Measurements from ENCODE around the gene SERTM1. TPM values are rescaled to one million over a fixed set of nuclear protein-coding genes. Genes with fewer than 3 reads are reported as not detected.

SERTM1 gene
- not detected for total RNA-seq

DNA sequence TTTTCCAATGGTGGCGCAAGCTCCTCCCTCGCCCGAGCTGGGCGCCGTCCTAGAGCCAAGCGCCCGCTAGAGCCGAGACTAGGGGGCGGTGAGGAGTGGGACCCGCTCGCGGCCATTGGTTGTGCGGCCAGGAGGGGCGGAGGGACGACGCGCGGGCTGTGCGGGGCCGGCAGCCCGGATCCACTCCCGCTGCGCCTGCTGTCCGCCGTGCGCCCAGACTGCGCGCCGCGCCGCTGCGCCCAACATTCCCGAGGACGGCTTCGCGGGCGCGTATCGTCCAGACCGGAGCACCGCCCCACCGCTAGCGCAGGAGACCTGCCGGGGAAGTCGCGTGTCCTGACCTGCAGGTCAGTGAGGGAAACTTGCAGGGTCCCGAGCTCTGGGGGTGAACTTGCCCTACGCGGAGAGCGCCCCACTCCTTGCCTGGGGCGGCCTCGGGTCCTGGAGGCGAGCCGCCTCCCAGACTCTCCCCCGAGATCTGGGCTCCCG lies at the start of gene SERTM1:
Gene SERTM1 (plus strand): TSS at position 183 of the 489 bp plus-strand sequence. CDS start 21,059 bp downstream, outside the sequence.
- Histone ChIP-seq H3K27ac (no peak within 1 kb of the TSS), H3K36me3 (no peaks in the 10 kb centered on the region), H3K4me1 (no peaks in the 10 kb centered on the region), H3K9me3 (no peaks in the 10 kb centered on the region), H3K27me3 (peaks cover 22 to 24% (median 24%) of the 10 kb centered on the region in 3 donors), H3K4me3 (peak within 1 kb of the TSS in 2 of 4 donors; percentile 21 to 31)
- TF ChIP-seq, protein P1, sequence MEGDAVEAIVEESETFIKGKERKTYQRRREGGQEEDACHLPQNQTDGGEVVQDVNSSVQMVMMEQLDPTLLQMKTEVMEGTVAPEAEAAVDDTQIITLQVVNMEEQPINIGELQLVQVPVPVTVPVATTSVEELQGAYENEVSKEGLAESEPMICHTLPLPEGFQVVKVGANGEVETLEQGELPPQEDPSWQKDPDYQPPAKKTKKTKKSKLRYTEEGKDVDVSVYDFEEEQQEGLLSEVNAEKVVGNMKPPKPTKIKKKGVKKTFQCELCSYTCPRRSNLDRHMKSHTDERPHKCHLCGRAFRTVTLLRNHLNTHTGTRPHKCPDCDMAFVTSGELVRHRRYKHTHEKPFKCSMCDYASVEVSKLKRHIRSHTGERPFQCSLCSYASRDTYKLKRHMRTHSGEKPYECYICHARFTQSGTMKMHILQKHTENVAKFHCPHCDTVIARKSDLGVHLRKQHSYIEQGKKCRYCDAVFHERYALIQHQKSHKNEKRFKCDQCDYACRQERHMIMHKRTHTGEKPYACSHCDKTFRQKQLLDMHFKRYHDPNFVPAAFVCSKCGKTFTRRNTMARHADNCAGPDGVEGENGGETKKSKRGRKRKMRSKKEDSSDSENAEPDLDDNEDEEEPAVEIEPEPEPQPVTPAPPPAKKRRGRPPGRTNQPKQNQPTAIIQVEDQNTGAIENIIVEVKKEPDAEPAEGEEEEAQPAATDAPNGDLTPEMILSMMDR (IDR thresholded peaks at IDR 0.05 in 4 of 5, conservative IDR thresholded peaks at IDR 0.05 in 1 of 5), result no peak
- TF ChIP-seq POLR2A (IDR thresholded peaks at IDR 0.05), result no peak
- no peak for ATAC-seq
- DNase-seq, result no peak
- in situ Hi-C loops (cut with MboI; ENCODE audit: low sequenced_read_pairs in 4 of 4) (no loop called here), intact Hi-C loops (cut with DNase I; ENCODE audit: low total_unique reads) (no loop called here)

GRCh38 chr13:36628377-36629056 lies 45.3 kb upstream of the SERTM1 start:
- no peak overlapping the region for H3K27ac ChIP-seq
- H3K27me3 ChIP-seq, result no peaks in the 10 kb centered on the region
- intact Hi-C loops (cut with DNase I; ENCODE audit: low total_unique reads) (no loop called here), in situ Hi-C loops (cut with MboI; ENCODE audit: low sequenced_read_pairs in 4 of 4) (no loop called here)
- H3K4me3 ChIP-seq, result no peak overlapping the region
- DNase-seq (no peak), ATAC-seq (no peak)
- TF ChIP-seq POLR2A (IDR thresholded peaks at IDR 0.05), result no peak
- TF ChIP-seq, protein P1 (IDR thresholded peaks at IDR 0.05 in 4 of 5, conservative IDR thresholded peaks at IDR 0.05 in 1 of 5), result no peak
- H3K9me3 ChIP-seq, result no peaks in the 10 kb centered on the region
- no peaks in the 10 kb centered on the region for H3K36me3 ChIP-seq
- H3K4me1 ChIP-seq, result no peaks in the 10 kb centered on the region

DNA sequence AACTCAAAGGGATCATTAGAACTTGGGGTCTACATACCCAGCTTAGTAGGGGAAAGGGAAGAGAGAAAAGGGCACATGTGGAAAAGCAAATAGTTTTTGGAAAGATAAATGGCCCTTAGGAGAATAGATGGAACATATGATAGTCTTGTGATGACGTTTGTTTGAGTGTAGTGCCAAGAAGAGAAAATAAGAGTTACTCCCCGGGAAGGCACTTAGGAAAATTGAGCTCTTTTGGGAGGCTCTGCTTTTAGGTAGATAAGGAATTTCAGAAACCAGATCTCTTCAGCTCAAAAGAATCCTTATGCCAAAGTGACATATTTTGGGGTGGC lies 44.8 kb upstream of the SERTM1 start:
- H3K4me3 ChIP-seq, result no peak overlapping the region
- ATAC-seq (no peak), DNase-seq (no peak)
- no peaks in the 10 kb centered on the region for H3K36me3 ChIP-seq
- intact Hi-C loops (cut with DNase I; ENCODE audit: low total_unique reads) (no loop called here), in situ Hi-C loops (cut with MboI; ENCODE audit: low sequenced_read_pairs in 4 of 4) (no loop called here)
- no peaks in the 10 kb centered on the region for H3K9me3 ChIP-seq
- H3K27ac ChIP-seq, result no peak overlapping the region
- H3K4me1 ChIP-seq, result no peaks in the 10 kb centered on the region
- H3K27me3 ChIP-seq, result no peaks in the 10 kb centered on the region
- TF ChIP-seq POLR2A (IDR thresholded peaks at IDR 0.05), result no peak
- TF ChIP-seq, protein P1 (IDR thresholded peaks at IDR 0.05 in 4 of 5, conservative IDR thresholded peaks at IDR 0.05 in 1 of 5), result no peak

GRCh38 chr13:36630181-36630803 lies 43.5 kb upstream of the SERTM1 start:
- no peak for ATAC-seq
- TF ChIP-seq, protein P1 (IDR thresholded peaks at IDR 0.05 in 4 of 5, conservative IDR thresholded peaks at IDR 0.05 in 1 of 5), result no peak
- no peak for TF ChIP-seq POLR2A (IDR thresholded peaks at IDR 0.05)
- Histone ChIP-seq H3K27me3 (no peaks in the 10 kb centered on the region), H3K27ac (no peak overlapping the region), H3K4me3 (no peak overlapping the region), H3K9me3 (no peaks in the 10 kb centered on the region), H3K36me3 (no peaks in the 10 kb centered on the region), H3K4me1 (no peaks in the 10 kb centered on the region)
- in situ Hi-C loops (cut with MboI; ENCODE audit: low sequenced_read_pairs in 4 of 4) (no loop called here), intact Hi-C loops (cut with DNase I; ENCODE audit: low total_unique reads) (no loop called here)
- no peak for DNase-seq

Data from gastrocnemius medialis (tissue), 4 donors.